Loucy (cell line): ENCODE data around the gene CACNA2D4.

Source experiments
- CTCF ChIP-seq: fragments of 200-600 bp; sonication (generic); conservative IDR thresholded peaks from 2 replicates; pipeline ENCODE4 v1.5.1; 2014; ENCODE audit warnings: mild to moderate bottlenecking, antibody characterized with exemption, low read length
- EZH2phosphoT487 ChIP-seq: fragments of 200-600 bp; IDR thresholded peaks from 2 replicates; pipeline ENCODE4 v1.6.1; 2018; ENCODE audit warnings: antibody characterized with exemption, mild to moderate bottlenecking, moderate library complexity, borderline replicate concordance

DNA sequence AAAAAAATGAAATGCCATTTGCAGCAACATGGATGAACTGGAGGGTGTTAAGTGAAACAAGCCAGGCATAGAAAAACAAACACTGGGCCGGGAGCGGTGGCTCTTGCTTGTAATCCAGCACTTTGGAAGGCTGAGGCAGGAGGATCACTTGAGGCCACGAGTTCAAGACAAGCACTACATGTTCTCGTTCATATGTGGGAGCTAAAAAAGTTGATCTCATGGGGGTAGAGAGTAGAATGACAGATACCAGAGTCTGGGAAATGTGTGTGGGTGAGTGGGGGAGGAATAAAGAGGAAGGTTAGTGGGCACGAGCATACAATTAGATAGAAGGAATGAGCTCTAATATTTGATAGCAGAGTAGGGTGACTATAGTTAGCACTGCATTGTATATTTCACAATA is 21.5 kb downstream of the CACNA2D4 start:
- TF ChIP-seq CTCF (no peak), EZH2phosphoT487 (no peak)
